Stimulated activated CD4-positive, alpha-beta T cell treated with anti-CD3 and anti-CD28 coated beads, Interleukin-12 subunit alpha, Interleukin-12 subunit beta, amount 100 ng/mL, for 4 hours (primary cell): Measurements from ENCODE around the gene CIAO1.
"Not testable (repeated sequence)": the region's sequence is repeated elsewhere in the genome, so short reads cannot be mapped to it uniquely, and the experiment has no call there.

Experiments
- DNase-seq: peaks from one replicate; pipeline ENCODE4 v3.0.0-alpha.2; 2020

Gene CIAO1

GRCh38 chr2:96251721-96252292 lies 14.2 kb upstream of the CIAO1 start:
- no peak for DNase-seq

- DNase-seq = no peak
Measured at GRCh38 chr2:96252526-96252925, 13.5 kb upstream of the CIAO1 start.

- DNase-seq = no peak
Measured at GRCh38 chr2:96253006-96253405, 13.0 kb upstream of the CIAO1 start.

GRCh38 chr2:96254571-96254970 lies 11.5 kb upstream of the CIAO1 start:
- DNase-seq = no peak

- no peak for DNase-seq
Measured at GRCh38 chr2:96256611-96257113, 9.4 kb upstream of the CIAO1 start.

- not testable (repeated sequence) for DNase-seq
Measured at GRCh38 chr2:96257744-96258143, 8.3 kb upstream of the CIAO1 start.

GRCh38 chr2:96258166-96259022 lies 7.6 kb upstream of the CIAO1 start:
- DNase-seq = no peak

GRCh38 chr2:96259497-96259921 lies 6.5 kb upstream of the CIAO1 start:
- no peak for DNase-seq

- no peak for DNase-seq
Measured at GRCh38 chr2:96260387-96261260, 5.4 kb upstream of the CIAO1 start.

GRCh38 chr2:96261328-96262003 lies 4.6 kb upstream of the CIAO1 start:
- DNase-seq = no peak

GRCh38 chr2:96262306-96262705 lies 3.7 kb upstream of the CIAO1 start:
- DNase-seq = no peak

- DNase-seq = no peak
Measured at GRCh38 chr2:96264086-96264485, 1.9 kb upstream of the CIAO1 start.

- DNase-seq = peak; percentile 15
Measured at GRCh38 chr2:96264656-96265348, 1.2 kb upstream of the CIAO1 start.

GRCh38 chr2:96265349-96265839 lies 631 bp upstream of the CIAO1 start:
- no peak for DNase-seq

GRCh38 chr2:96267159-96267971 lies 1.3 kb downstream of the CIAO1 start:
- peak; percentile 33 for DNase-seq

GRCh38 chr2:96271995-96272394 lies 6.0 kb downstream of the CIAO1 start:
- no peak for DNase-seq

- DNase-seq = no peak
Measured at GRCh38 chr2:96273763-96274162, 7.7 kb downstream of the CIAO1 start.

- DNase-seq = no peak
Measured at GRCh38 chr2:96274355-96275056, 8.5 kb downstream of the CIAO1 start.

- no peak for DNase-seq
Measured at GRCh38 chr2:96276787-96277499, 10.9 kb downstream of the CIAO1 start.
